Natural killer cell (primary cell): ENCODE results near the gene RASSF4. TPM values are rescaled to one million over a fixed set of nuclear protein-coding genes. Genes with fewer than 3 reads are reported as not detected.

Source experiments
- ATAC-seq, 3 donors: fragments of 150-1000 bp in 2 of 3; fragments of 200-7000 bp in 1 of 3; cut with Tn5 transposase; 1 replicate in 1 of 3; 2 replicates in 2 of 3; pipeline ENCODE4 v1.10.0; 2021; ENCODE audit warnings: mild to moderate bottlenecking in 2 of 3, moderate library complexity in 2 of 3
- DNase-seq, 2 donors: peaks; one replicate each; pipeline versions ENCODE4 v3.0.0 to v3.0.0-alpha.2; 2013 to 2021; ENCODE audit warnings: mixed read lengths in 1 of 2
- H3K27ac ChIP-seq: one replicate; pipeline ENCODE4 v1.5.1; 2013; ENCODE audit warnings: mild to moderate bottlenecking, low read length
- H3K27me3 ChIP-seq: one replicate; pipeline ENCODE4 v1.6.1; 2013; ENCODE audit warnings: low read length; ENCODE audit not compliant: control insufficient read depth, insufficient read depth
- H3K36me3 ChIP-seq: one replicate; pipeline ENCODE4 v1.6.1; 2013; ENCODE audit warnings: low read length; ENCODE audit not compliant: control insufficient read depth, insufficient read depth
- H3K4me1 ChIP-seq: one replicate; pipeline ENCODE4 v1.6.1; 2013; ENCODE audit warnings: low read length; ENCODE audit not compliant: control insufficient read depth, insufficient read depth
- H3K4me3 ChIP-seq: one replicate; pipeline ENCODE4 v1.5.1; 2013; ENCODE audit warnings: low read length
- H3K9me3 ChIP-seq: one replicate; pipeline ENCODE4 v1.6.1; 2013; ENCODE audit warnings: low read length; ENCODE audit not compliant: control insufficient read depth, insufficient read depth
- H3K27ac Mint-ChIP-seq, 2 donors: one replicate each; pipeline ENCODE4 v1.8.0; 2022; ENCODE audit warnings: mild to moderate bottlenecking in 2 of 2, mixed read lengths in 2 of 2, moderate library complexity in 1 of 2
- H3K27me3 Mint-ChIP-seq, 2 donors: one replicate each; pipeline ENCODE4 v1.8.0; 2022; ENCODE audit warnings: low read depth in 2 of 2, mixed read lengths in 2 of 2
- H3K36me3 Mint-ChIP-seq: one replicate; pipeline ENCODE4 v1.8.0; 2022; ENCODE audit warnings: mixed read lengths
- H3K4me1 Mint-ChIP-seq, 2 donors: one replicate each; pipeline ENCODE4 v1.8.0; 2022; ENCODE audit warnings: mixed read lengths in 2 of 2
- H3K4me3 Mint-ChIP-seq: one replicate; pipeline ENCODE4 v1.8.0; 2022; ENCODE audit warnings: mild to moderate bottlenecking, moderate library complexity, mixed read lengths
- H3K9me3 Mint-ChIP-seq, 2 donors: one replicate each; pipeline ENCODE4 v1.8.0; 2022; ENCODE audit warnings: mixed read lengths in 2 of 2
- WGBS: methylation state at CpG from one replicate; pipeline ENCODE4 v1.1.7; 2013; ENCODE audit warnings: missing lambda C conversion rate; ENCODE audit not compliant: insufficient coverage; 5-methylcytosine and 5-hydroxymethylcytosine counted together
- intact Hi-C: fragments of 100-400 bp; cut with micrococcal nuclease; formaldehyde crosslinking; loops from one replicate; pipeline ENCODE4 v1.14.2; 2022
- total RNA-seq, 4 donors: library from RNA; stranded (reverse); fragments of 120-200 nt in 1 of 4; gene quantifications; one replicate each; pipeline versions ENCODE4 v1.2.3 to v1.2.4, GENCODE V29; 2013 to 2022
- TF ChIP-seq, protein P1 (sequence below): fragments of 200-600 bp; IDR thresholded peaks from one replicate; pipeline ENCODE4 v1.8.0; 2022; ENCODE audit warnings: antibody characterized with exemption

Gene RASSF4
- total RNA-seq, 3 donors from 2014 or later (not counting 1 experiment from before 2014, with no cell fraction given) = 99.8 to 116 (median 104) TPM

DNA sequence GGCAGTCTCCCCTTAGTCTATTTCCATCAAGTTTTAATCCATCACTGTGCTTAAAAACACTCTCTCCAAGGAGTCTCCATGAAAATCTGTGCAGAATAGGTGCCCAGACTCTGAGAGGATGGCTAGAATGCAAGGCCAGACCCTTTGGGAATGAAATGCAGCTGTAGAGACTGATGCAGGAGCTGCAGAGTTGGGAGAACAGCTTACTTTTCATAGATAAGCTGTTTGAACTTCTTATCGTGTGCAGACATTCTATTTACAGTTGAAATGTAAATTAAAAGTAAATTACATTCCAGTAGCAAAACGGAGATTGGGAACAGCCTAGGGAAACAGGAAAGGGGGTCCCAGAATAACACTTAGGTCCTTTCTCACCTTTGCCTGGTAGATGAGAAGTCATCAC lies 56.0 kb downstream of the RASSF4 start:
- Histone ChIP-seq H3K4me3 (no peak overlapping the region), H3K27me3 (no peaks in the 10 kb centered on the region), H3K9me3 (no peaks in the 10 kb centered on the region), H3K4me1 (no peaks in the 10 kb centered on the region), H3K27ac (no peak overlapping the region), H3K36me3 (no peaks in the 10 kb centered on the region)
- DNase-seq (no peak), ATAC-seq (no peak)
- H3K4me1 Mint-ChIP-seq = no peaks in the 10 kb centered on the region
- intact Hi-C loops = no loop called here
- H3K9me3 Mint-ChIP-seq = no peaks in the 10 kb centered on the region
- WGBS = 58% methylated on average over 1 of the region's 2 CpGs
- TF ChIP-seq, protein P1, sequence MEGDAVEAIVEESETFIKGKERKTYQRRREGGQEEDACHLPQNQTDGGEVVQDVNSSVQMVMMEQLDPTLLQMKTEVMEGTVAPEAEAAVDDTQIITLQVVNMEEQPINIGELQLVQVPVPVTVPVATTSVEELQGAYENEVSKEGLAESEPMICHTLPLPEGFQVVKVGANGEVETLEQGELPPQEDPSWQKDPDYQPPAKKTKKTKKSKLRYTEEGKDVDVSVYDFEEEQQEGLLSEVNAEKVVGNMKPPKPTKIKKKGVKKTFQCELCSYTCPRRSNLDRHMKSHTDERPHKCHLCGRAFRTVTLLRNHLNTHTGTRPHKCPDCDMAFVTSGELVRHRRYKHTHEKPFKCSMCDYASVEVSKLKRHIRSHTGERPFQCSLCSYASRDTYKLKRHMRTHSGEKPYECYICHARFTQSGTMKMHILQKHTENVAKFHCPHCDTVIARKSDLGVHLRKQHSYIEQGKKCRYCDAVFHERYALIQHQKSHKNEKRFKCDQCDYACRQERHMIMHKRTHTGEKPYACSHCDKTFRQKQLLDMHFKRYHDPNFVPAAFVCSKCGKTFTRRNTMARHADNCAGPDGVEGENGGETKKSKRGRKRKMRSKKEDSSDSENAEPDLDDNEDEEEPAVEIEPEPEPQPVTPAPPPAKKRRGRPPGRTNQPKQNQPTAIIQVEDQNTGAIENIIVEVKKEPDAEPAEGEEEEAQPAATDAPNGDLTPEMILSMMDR = no peak
- H3K36me3 Mint-ChIP-seq = no peaks in the 10 kb centered on the region
- H3K27me3 Mint-ChIP-seq = no peaks in the 10 kb centered on the region
- H3K27ac Mint-ChIP-seq = no peak overlapping the region
- H3K4me3 Mint-ChIP-seq = no peak overlapping the region

- Histone ChIP-seq H3K36me3 (no peaks in the 10 kb centered on the region), H3K9me3 (no peaks in the 10 kb centered on the region), H3K4me1 (no peaks in the 10 kb centered on the region), H3K27me3 (no peaks in the 10 kb centered on the region), H3K4me3 (no peak overlapping the region), H3K27ac (no peak overlapping the region)
- no peak overlapping the region for H3K4me3 Mint-ChIP-seq
- H3K27ac Mint-ChIP-seq = no peak overlapping the region
- intact Hi-C loops = no loop called here
- peaks cover 0 to 6% of the 10 kb centered on the region in 2 donors for H3K4me1 Mint-ChIP-seq
- 75% methylated on average over 1 of the region's 2 CpGs for WGBS
- TF ChIP-seq, protein P1 = no peak
- H3K36me3 Mint-ChIP-seq = peaks cover 7% of the 10 kb centered on the region
- DNase-seq (no peak), ATAC-seq (no peak)
- peaks cover 2 to 12% of the 10 kb centered on the region in 2 donors for H3K9me3 Mint-ChIP-seq
- H3K27me3 Mint-ChIP-seq = no peaks in the 10 kb centered on the region
Measured at GRCh38 chr10:45023426-45023825, 63.8 kb downstream of the RASSF4 start.

- TF ChIP-seq, protein P1 = no peak
- ATAC-seq (no peak), DNase-seq (no peak)
- Histone ChIP-seq H3K4me3 (no peak overlapping the region), H3K27ac (no peak overlapping the region), H3K36me3 (no peaks in the 10 kb centered on the region), H3K4me1 (peaks cover 7% of the 10 kb centered on the region), H3K27me3 (no peaks in the 10 kb centered on the region), H3K9me3 (peaks cover 11% of the 10 kb centered on the region)
- peaks cover 18% of the 10 kb centered on the region for H3K36me3 Mint-ChIP-seq
- H3K4me3 Mint-ChIP-seq = no peak overlapping the region
- peaks cover 0 to 4% of the 10 kb centered on the region in 2 donors for H3K27me3 Mint-ChIP-seq
- peaks cover 0 to 8% of the 10 kb centered on the region in 2 donors for H3K4me1 Mint-ChIP-seq
- H3K9me3 Mint-ChIP-seq = peaks cover 8 to 18% of the 10 kb centered on the region in 2 donors
- intact Hi-C loops = no loop called here
- no peak overlapping the region for H3K27ac Mint-ChIP-seq
Measured at GRCh38 chr10:45034301-45034700, 74.7 kb downstream of the RASSF4 start.

DNA sequence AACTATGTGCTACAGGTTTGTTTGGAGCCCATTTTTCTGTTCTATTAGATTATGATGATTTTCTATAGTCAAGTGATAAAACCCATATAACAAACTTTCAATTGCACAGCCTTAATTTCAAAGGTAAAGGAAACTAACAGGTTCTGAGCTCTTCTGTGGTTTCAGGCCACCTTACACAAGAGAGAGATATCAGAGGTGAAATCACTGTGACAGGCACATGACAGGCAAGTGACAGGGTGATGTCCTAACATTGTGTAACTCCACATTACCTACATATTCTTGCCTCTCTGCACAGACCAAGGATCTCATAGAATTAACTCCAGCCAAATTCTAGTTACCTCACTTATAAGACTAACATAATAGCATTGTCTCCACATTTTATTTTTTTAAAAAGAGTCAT lies 76.1 kb downstream of the RASSF4 start:
- Mint-ChIP-seq H3K4me3 (no peak overlapping the region), H3K27me3 (peaks cover 0 to 4% of the 10 kb centered on the region in 2 donors), H3K4me1 (peaks cover 6 to 10% of the 10 kb centered on the region in 2 donors), H3K27ac (no peak overlapping the region), H3K9me3 (peaks cover 4 to 8% of the 10 kb centered on the region in 2 donors), H3K36me3 (peaks cover 11% of the 10 kb centered on the region)
- intact Hi-C loops = no loop called here
- ATAC-seq (peak in 1 of 3 donors; percentile 49), DNase-seq (no peak)
- TF ChIP-seq, protein P1 = no peak
- Histone ChIP-seq H3K9me3 (peaks cover 11% of the 10 kb centered on the region), H3K36me3 (no peaks in the 10 kb centered on the region), H3K27ac (no peak overlapping the region), H3K4me3 (no peak overlapping the region), H3K4me1 (peaks cover 7% of the 10 kb centered on the region), H3K27me3 (no peaks in the 10 kb centered on the region)
